DND-41 (cell line): ENCODE data around the gene KDSR.

Source experiments
- ATAC-seq: fragments of 200-7000 bp; cut with Tn5 transposase; 3 replicates; pipeline ENCODE4 v1.9.1; 2021; ENCODE audit warnings: low read depth; ENCODE audit not compliant: insufficient read depth
- DNase-seq: peaks from one replicate; pipeline ENCODE4 v3.0.0-alpha.2; 2020
- H2AFZ ChIP-seq: 2 replicates; pipeline ENCODE4 v1.6.0; 2012; ENCODE audit warnings: low read depth, low read length
- H3K27ac ChIP-seq: 2 replicates; pipeline ENCODE4 v1.5.1; 2012; ENCODE audit warnings: low read length, inconsistent platforms
- H3K27me3 ChIP-seq: fragments of 200-600 bp; sonication (generic); 2 replicates; pipeline ENCODE4 v1.6.0; 2012; ENCODE audit warnings: low read length, mild to moderate bottlenecking, inconsistent platforms; ENCODE audit not compliant: insufficient read depth, poor library complexity
- H3K36me3 ChIP-seq: 2 replicates; pipeline ENCODE4 v1.5.1; 2012; ENCODE audit warnings: low read length, inconsistent platforms; ENCODE audit not compliant: insufficient read depth
- H3K4me1 ChIP-seq: 2 replicates; pipeline ENCODE4 v1.5.1; 2012; ENCODE audit warnings: mild to moderate bottlenecking, low read length; ENCODE audit not compliant: insufficient read depth
- H3K4me2 ChIP-seq: 2 replicates; pipeline ENCODE4 v1.6.0; 2012; ENCODE audit warnings: mild to moderate bottlenecking, moderate library complexity, low read length, inconsistent platforms; ENCODE audit not compliant: insufficient read depth
- H3K4me3 ChIP-seq, 2 experiments: fragments of 200-600 bp in 1 of 2; shearing (Covaris generic) in 1 of 2; 2 replicates each; pipeline ENCODE4 v1.5.1; 2012 to 2016; ENCODE audit warnings: inconsistent platforms in 2 of 2, low read length in 2 of 2, mild to moderate bottlenecking in 2 of 2, low read depth in 1 of 2, moderate library complexity in 1 of 2
- H3K79me2 ChIP-seq: 2 replicates; pipeline ENCODE4 v1.6.0; 2012; ENCODE audit warnings: low read length, inconsistent platforms; ENCODE audit not compliant: insufficient read depth
- H3K9ac ChIP-seq: 2 replicates; pipeline ENCODE4 v1.6.0; 2012; ENCODE audit warnings: low read depth, mild to moderate bottlenecking, inconsistent platforms, low read length, moderate library complexity
- H3K9me3 ChIP-seq: 2 replicates; pipeline ENCODE4 v1.5.1; 2012; ENCODE audit warnings: low read length, moderate library complexity, mild to moderate bottlenecking, inconsistent platforms; ENCODE audit not compliant: insufficient read depth, severe bottlenecking
- H4K20me1 ChIP-seq: 2 replicates; pipeline ENCODE4 v1.6.0; 2012; ENCODE audit warnings: low read length; ENCODE audit not compliant: insufficient read depth
- CTCF ChIP-seq: IDR thresholded peaks from 2 replicates; pipeline ENCODE4 v1.5.1; 2012; ENCODE audit warnings: borderline replicate concordance, low read length, moderate library complexity, mild to moderate bottlenecking; ENCODE audit not compliant: poor library complexity, severe bottlenecking; ENCODE audit errors: extremely low read depth
- EZH2 ChIP-seq: IDR thresholded peaks from 3 replicates; pipeline ENCODE4 v1.6.1; 2012; ENCODE audit warnings: borderline replicate concordance, low read depth, mild to moderate bottlenecking, moderate library complexity, low read length, inconsistent platforms; ENCODE audit not compliant: severe bottlenecking

The KDSR gene

GRCh38 chr18:63409301-63409700, 42.3 kb upstream of the KDSR start:
- Histone ChIP-seq H4K20me1 (peaks cover 3% of the 10 kb centered on the region; the same call in 1 of the 2 replicates), H3K9me3 (no peaks in the 10 kb centered on the region), H3K36me3 (peaks cover 59% of the 10 kb centered on the region), H3K27ac (no peak overlapping the region), H3K79me2 (peaks cover 30% of the 10 kb centered on the region), H3K27me3 (no peaks in the 10 kb centered on the region), H2AFZ (no peak overlapping the region), H3K4me2 (no peak overlapping the region), H3K4me1 (no peaks in the 10 kb centered on the region), H3K9ac (no peak overlapping the region), H3K4me3 (no peak overlapping the region)
- no peak for TF ChIP-seq CTCF
- TF ChIP-seq EZH2 = no peak
- ATAC-seq = peak; percentile 62
- no peak for DNase-seq

- Histone ChIP-seq H3K27me3 (no peaks in the 10 kb centered on the region), H3K9me3 (no peaks in the 10 kb centered on the region), H3K4me2 (no peak overlapping the region), H4K20me1 (peaks cover 3% of the 10 kb centered on the region; the same call in 1 of the 2 replicates), H3K9ac (no peak overlapping the region), H3K27ac (no peak overlapping the region), H3K79me2 (peaks cover 18% of the 10 kb centered on the region), H2AFZ (no peak overlapping the region), H3K36me3 (peaks cover 74% of the 10 kb centered on the region), H3K4me1 (no peaks in the 10 kb centered on the region), H3K4me3 (no peak overlapping the region)
- DNase-seq (no peak), ATAC-seq (no peak)
- TF ChIP-seq EZH2 (no peak), CTCF (no peak)
Measured at GRCh38 chr18:63407734-63408133, 40.7 kb upstream of the KDSR start.

DNA sequence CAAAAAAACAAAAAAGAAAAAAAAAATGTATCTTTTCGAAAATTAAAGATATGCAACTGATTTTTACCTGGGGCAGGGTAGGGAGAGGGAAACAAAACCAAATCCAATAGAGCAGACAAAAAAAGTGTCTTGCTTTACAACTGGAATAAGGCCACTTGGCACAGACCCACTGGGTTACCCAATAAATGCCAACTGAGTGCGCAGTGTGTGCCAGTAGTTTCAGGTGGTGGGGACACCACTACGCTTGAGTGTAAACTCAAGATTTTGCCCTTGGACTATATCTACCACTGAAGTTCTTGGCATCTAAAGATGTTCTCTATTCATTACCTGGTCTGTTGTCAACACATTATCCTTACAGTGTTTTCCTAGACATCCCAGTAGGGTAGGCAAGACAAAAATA, 39.0 kb upstream of the KDSR start:
- Histone ChIP-seq H4K20me1 (peaks cover 3% of the 10 kb centered on the region; the same call in 1 of the 2 replicates), H3K9me3 (no peaks in the 10 kb centered on the region), H3K79me2 (peaks cover 7% of the 10 kb centered on the region; the same call in 1 of the 2 replicates), H3K27me3 (no peaks in the 10 kb centered on the region), H3K9ac (no peak overlapping the region), H3K4me1 (no peaks in the 10 kb centered on the region), H3K4me2 (no peak overlapping the region), H3K36me3 (peaks cover 87% of the 10 kb centered on the region), H3K27ac (no peak overlapping the region), H3K4me3 (no peak overlapping the region), H2AFZ (no peak overlapping the region)
- DNase-seq = no peak
- ATAC-seq = no peak
- TF ChIP-seq EZH2 (no peak), CTCF (no peak)
